Fibroblast of skin of right quadriceps (primary cell): Measurements from ENCODE around the gene HDAC5.
"Not testable (repeated sequence)": the region's sequence is repeated elsewhere in the genome, so short reads cannot be mapped to it uniquely, and the experiment has no call there.

Experiments used
- DNase-seq: peaks from one replicate; pipeline ENCODE4 v3.0.0-alpha.2; 2013

HDAC5 gene

GRCh38 chr17:44063704-44064639, 59.5 kb downstream of the HDAC5 start:
- DNase-seq = no peak

GRCh38 chr17:44062871-44063270, 60.6 kb downstream of the HDAC5 start:
- DNase-seq = no peak

- DNase-seq = peak; percentile 67
These were observed 62.0 kb downstream of the HDAC5 start for GRCh38 chr17:44061446-44061845.

GRCh38 chr17:44059101-44059892, 64.1 kb downstream of the HDAC5 start:
- no peak for DNase-seq

- DNase-seq = no peak
These were observed 70.1 kb downstream of the HDAC5 start for GRCh38 chr17:44053125-44053872.

GRCh38 chr17:44049294-44050060, 74.0 kb downstream of the HDAC5 start:
- DNase-seq = no peak

DNA sequence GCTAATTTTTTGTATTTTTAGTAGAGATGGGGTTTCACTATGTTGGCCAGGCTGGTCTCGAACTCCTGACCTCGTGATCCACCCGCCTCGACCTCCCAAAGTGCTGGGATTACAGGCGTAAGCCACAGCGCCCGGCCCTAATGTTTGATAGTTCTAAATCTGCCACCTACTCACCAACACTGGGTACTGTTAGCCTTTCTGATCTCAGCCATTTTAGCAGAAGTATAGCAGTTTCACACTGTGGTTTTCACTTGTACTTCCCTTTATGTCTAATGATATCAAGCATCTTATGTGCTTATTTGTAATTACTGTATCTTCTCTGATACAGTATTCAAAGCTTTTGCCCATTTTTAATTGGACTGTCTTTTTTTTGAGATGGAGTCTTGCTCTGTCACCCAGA, 76.5 kb downstream of the HDAC5 start:
- DNase-seq = not testable (repeated sequence)

GRCh38 chr17:44045486-44045885, 78.0 kb downstream of the HDAC5 start:
- DNase-seq = no peak

DNA sequence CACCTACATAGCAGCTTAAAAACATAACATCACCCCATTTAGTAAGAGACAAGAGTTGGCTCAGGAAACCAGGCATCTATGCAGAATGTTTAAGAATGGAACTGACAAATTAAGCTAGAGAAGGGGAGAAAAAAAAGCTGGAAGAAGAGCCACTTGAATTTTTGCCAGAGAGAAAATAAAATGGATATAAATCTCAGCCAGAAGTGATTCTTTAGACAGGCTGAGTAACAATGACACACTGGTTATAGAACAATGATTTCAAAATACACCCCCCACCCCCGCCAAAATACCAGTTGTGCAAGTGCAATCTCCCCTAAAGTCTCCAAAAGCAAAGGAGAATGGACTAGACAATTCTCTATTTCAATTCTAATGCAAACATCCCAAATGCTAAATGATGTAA, 79.4 kb downstream of the HDAC5 start:
- peak; percentile 74 for DNase-seq

DNA sequence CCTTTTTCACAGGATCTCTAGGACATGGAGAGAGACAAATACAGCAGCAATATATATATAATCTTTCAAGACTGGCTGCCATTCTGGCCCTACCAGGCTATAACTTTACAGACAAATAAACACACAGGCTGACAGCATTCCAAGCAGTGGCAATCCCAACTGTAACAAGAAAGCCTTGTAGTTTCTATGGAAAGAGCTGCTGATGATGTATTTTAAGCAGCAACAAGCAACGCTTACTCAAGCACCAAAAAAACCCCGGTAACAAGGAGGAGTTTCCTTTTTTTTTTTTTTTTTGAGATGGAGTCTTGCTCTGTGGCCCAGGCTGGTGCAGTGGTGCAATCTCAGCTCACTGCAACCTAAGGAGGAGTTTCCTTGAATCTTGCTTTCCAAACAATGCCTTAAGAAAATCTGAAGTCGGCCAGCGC, 80.2 kb downstream of the HDAC5 start:
- peak; percentile 18 for DNase-seq

- DNase-seq = no peak
These were observed 83.4 kb downstream of the HDAC5 start for GRCh38 chr17:44039829-44040635.

- DNase-seq = no peak
These were observed 84.8 kb downstream of the HDAC5 start for GRCh38 chr17:44038604-44039011.

GRCh38 chr17:44037471-44037870, 86.0 kb downstream of the HDAC5 start:
- no peak for DNase-seq

GRCh38 chr17:44034688-44035087, 88.8 kb downstream of the HDAC5 start:
- DNase-seq = not testable (repeated sequence)

GRCh38 chr17:44033861-44034408, 89.5 kb downstream of the HDAC5 start:
- DNase-seq = no peak

GRCh38 chr17:44030482-44030881, 93.0 kb downstream of the HDAC5 start:
- no peak for DNase-seq

GRCh38 chr17:44029736-44030135, 93.7 kb downstream of the HDAC5 start:
- no peak for DNase-seq
